HG03354 (cell line): Measurements from ENCODE around the gene BDH2.

ENCODE experiments used
- ATAC-seq: cut with Tn5 transposase; IDR thresholded peaks from one replicate; pipeline ENCODE4 v1.9.1; 2021; ENCODE audit warnings: mild to moderate bottlenecking; ENCODE audit not compliant: unreplicated experiment, poor library complexity, severe bottlenecking

BDH2 gene

GRCh38 chr4:103099691-103100392, at the start of gene BDH2:
TSS of gene BDH2 (minus strand) at chr4:103099834. CDS start at chr4:103096254, 3,580 bp downstream.
- ATAC-seq = peak; percentile 98

- ATAC-seq = no peak
Observed at GRCh38 chr4:103144926-103145325, 45.3 kb upstream of the BDH2 start.

- ATAC-seq = no peak
Observed at GRCh38 chr4:103137446-103137827, 37.8 kb upstream of the BDH2 start.

- no peak for ATAC-seq
Observed at GRCh38 chr4:103136671-103137445, 37.2 kb upstream of the BDH2 start.

- no peak for ATAC-seq
Observed at GRCh38 chr4:103129174-103129573, 29.5 kb upstream of the BDH2 start.

- ATAC-seq = no peak
Observed at GRCh38 chr4:103126126-103126525, 26.5 kb upstream of the BDH2 start.

- ATAC-seq = no peak
Observed at GRCh38 chr4:103123114-103123513, 23.5 kb upstream of the BDH2 start.

- no peak for ATAC-seq
Observed at GRCh38 chr4:103118166-103118565, 18.5 kb upstream of the BDH2 start.

- ATAC-seq = no peak
Observed at GRCh38 chr4:103111598-103111997, 12.0 kb upstream of the BDH2 start.

- ATAC-seq = no peak
Observed at GRCh38 chr4:103108542-103108941, 8.9 kb upstream of the BDH2 start.

- ATAC-seq = no peak
Observed at GRCh38 chr4:103105558-103106356, 6.1 kb upstream of the BDH2 start.

- ATAC-seq = no peak
Observed at GRCh38 chr4:103104886-103105285, 5.3 kb upstream of the BDH2 start.

- no peak for ATAC-seq
Observed at GRCh38 chr4:103100691-103101090, 1.1 kb upstream of the BDH2 start.

GRCh38 chr4:103098756-103099440, 736 bp downstream of the BDH2 start:
- ATAC-seq = no peak

- ATAC-seq = no peak
Observed at GRCh38 chr4:103098341-103098740, 1.3 kb downstream of the BDH2 start.

- ATAC-seq = no peak
Observed at GRCh38 chr4:103097112-103097511, 2.5 kb downstream of the BDH2 start.

- no peak for ATAC-seq
Observed at GRCh38 chr4:103095080-103095479, 4.6 kb downstream of the BDH2 start.

- ATAC-seq = peak; percentile 33
Observed at GRCh38 chr4:103092245-103092644, 7.4 kb downstream of the BDH2 start.

GRCh38 chr4:103091601-103092223, 7.9 kb downstream of the BDH2 start:
- ATAC-seq = peak; percentile 80
